Measurements from ENCODE around the gene VPS11.

Gene VPS11

GRCh38 chr11:119106564-119107537 lies 39.2 kb downstream of the VPS11 start, which contains the start of gene C2CD2L:
C2CD2L (plus strand) TSS chr11:119107344; CDS start chr11:119107742, 398 bp downstream.
- peak; percentile 75 for DNase-seq

- no peak for DNase-seq
Measured at GRCh38 chr11:119107538-119108145, 40.0 kb downstream of the VPS11 start.

GRCh38 chr11:119108146-119108856 lies 40.7 kb downstream of the VPS11 start:
- no peak for DNase-seq

- DNase-seq, result no peak
Measured at GRCh38 chr11:119108857-119109221, 41.2 kb downstream of the VPS11 start.

GRCh38 chr11:119109843-119110242 lies 42.2 kb downstream of the VPS11 start:
- no peak for DNase-seq

GRCh38 chr11:119110439-119110838 lies 42.8 kb downstream of the VPS11 start:
- DNase-seq, result no peak

GRCh38 chr11:119111361-119111925 lies 43.8 kb downstream of the VPS11 start:
- no peak for DNase-seq

GRCh38 chr11:119112314-119113020 lies 44.8 kb downstream of the VPS11 start:
- no peak for DNase-seq

- DNase-seq, result no peak
Measured at GRCh38 chr11:119113716-119114115, 46.1 kb downstream of the VPS11 start.

- DNase-seq, result no peak
Measured at GRCh38 chr11:119114351-119114750, 46.7 kb downstream of the VPS11 start.

GRCh38 chr11:119115484-119116234 lies 48.0 kb downstream of the VPS11 start:
- DNase-seq, result no peak

GRCh38 chr11:119116235-119116594 lies 48.6 kb downstream of the VPS11 start:
- DNase-seq, result no peak

- DNase-seq, result no peak
Measured at GRCh38 chr11:119116601-119117000, 49.0 kb downstream of the VPS11 start.

GRCh38 chr11:119117004-119117706 lies 49.5 kb downstream of the VPS11 start:
- no peak for DNase-seq

- DNase-seq, result no peak
Measured at GRCh38 chr11:119118227-119118626, 50.6 kb downstream of the VPS11 start.

GRCh38 chr11:119118946-119119345 lies 51.3 kb downstream of the VPS11 start:
- no peak for DNase-seq

GRCh38 chr11:119120639-119121007 lies 53.0 kb downstream of the VPS11 start:
- DNase-seq, result no peak

GRCh38 chr11:119121008-119121810 lies 53.6 kb downstream of the VPS11 start, which contains the start of gene HINFP:
HINFP (plus strand) TSS chr11:119121580; CDS start chr11:119126945, 5,365 bp downstream.
- DNase-seq, result peak; percentile 96

GRCh38 chr11:119121811-119122124 lies 54.1 kb downstream of the VPS11 start:
- DNase-seq, result no peak

GRCh38 chr11:119125821-119126220 lies 58.2 kb downstream of the VPS11 start:
- DNase-seq, result no peak

Measured in NCI-H510A treated with DMSO at 0.1 percent for 48 hours (cell line).